Measurements from ENCODE around the gene SH3BP5.

DNA sequence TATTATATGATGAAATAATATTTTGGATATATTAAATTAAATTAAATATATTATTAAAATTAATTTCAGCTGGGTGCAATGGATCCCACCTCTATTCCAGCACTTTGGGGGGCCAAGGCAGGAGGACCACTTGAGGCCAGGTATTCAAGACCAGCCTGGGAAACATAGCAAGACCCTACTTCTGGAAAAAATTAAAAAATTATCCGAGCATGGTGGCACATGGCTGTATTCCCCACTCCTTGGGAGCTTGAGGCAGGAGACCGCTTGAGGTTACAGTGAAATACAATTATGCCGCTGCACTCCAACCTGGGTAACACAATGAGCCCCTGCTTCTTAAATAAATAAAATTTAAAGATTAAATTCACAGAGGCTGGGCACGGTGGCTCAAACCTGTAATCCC lies 61.4 kb downstream of the SH3BP5 start:
- TF ChIP-seq, protein P1, sequence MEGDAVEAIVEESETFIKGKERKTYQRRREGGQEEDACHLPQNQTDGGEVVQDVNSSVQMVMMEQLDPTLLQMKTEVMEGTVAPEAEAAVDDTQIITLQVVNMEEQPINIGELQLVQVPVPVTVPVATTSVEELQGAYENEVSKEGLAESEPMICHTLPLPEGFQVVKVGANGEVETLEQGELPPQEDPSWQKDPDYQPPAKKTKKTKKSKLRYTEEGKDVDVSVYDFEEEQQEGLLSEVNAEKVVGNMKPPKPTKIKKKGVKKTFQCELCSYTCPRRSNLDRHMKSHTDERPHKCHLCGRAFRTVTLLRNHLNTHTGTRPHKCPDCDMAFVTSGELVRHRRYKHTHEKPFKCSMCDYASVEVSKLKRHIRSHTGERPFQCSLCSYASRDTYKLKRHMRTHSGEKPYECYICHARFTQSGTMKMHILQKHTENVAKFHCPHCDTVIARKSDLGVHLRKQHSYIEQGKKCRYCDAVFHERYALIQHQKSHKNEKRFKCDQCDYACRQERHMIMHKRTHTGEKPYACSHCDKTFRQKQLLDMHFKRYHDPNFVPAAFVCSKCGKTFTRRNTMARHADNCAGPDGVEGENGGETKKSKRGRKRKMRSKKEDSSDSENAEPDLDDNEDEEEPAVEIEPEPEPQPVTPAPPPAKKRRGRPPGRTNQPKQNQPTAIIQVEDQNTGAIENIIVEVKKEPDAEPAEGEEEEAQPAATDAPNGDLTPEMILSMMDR (conservative IDR thresholded peaks at IDR 0.05 in 1 of 2, IDR thresholded peaks at IDR 0.05 in 1 of 2; ENCODE audit: low read depth in 1 of 2, low read length in 2 of 2): no peak
- no peak for TF ChIP-seq EZH2 (IDR thresholded peaks at IDR 0.05; ENCODE audit: low read length, missing control alignments)

Data from fibroblast of lung (primary cell).